ENCODE measurements around the gene TRRAP. TPM values are rescaled to one million over a fixed set of nuclear protein-coding genes. Genes with fewer than 3 reads are reported as not detected.

TRRAP gene
- total RNA-seq, 4 donors from 2014 or later = 46.4 to 69.4 (median 53.0) TPM

DNA sequence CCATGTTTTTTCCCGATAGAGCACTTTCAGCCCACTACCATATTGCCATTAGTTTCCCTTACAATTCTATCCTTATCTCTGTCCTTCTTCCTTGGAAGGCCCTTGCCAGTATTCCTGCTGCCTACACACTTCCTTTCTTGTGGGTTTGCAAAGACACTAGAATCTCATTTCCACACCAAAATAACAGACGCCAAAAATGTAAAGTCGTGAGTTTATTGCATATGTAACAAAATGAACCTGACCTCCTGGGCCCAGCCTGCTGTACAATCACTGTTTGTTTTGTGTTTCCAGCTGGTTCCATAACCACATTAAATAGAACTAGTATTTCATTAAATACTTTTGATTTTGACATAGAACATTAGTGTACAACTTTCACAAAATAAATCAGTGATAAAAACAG, 148.9 kb downstream of the TRRAP start:
- H3K4me3 ChIP-seq (ENCODE audit: low read depth, poor library complexity, severe bottlenecking) = no peak overlapping the region
- DNase-seq (ENCODE audit: low spot score in 2 of 2) = peak in 1 of 2 donors; percentile 17
- intact Hi-C loops (cut with DNase I; ENCODE audit: low total_unique reads) = no loop called here
- 80 to 84% methylated on average over 3 of the region's 3 CpGs for WGBS, 2 donors
- TF ChIP-seq POLR2A (IDR thresholded peaks at IDR 0.05) (no peak), CTCF (IDR thresholded peaks at IDR 0.05) (no peak)

- no peak overlapping the region for H3K4me3 ChIP-seq (ENCODE audit: low read depth, poor library complexity, severe bottlenecking)
- intact Hi-C loops (cut with DNase I; ENCODE audit: low total_unique reads) = no loop called here
- no peak for TF ChIP-seq POLR2A (IDR thresholded peaks at IDR 0.05)
- no peak for TF ChIP-seq CTCF (IDR thresholded peaks at IDR 0.05)
- DNase-seq (ENCODE audit: low spot score in 2 of 2) = peak in 1 of 2 donors; percentile 70
- WGBS, 2 donors = 94 to 95% methylated on average over 19 to 20 of the region's 20 CpGs
These were observed 149.5 kb downstream of the TRRAP start for GRCh38 chr7:99027841-99028240.

- intact Hi-C loops (cut with DNase I; ENCODE audit: low total_unique reads) = no loop called here
- TF ChIP-seq CTCF (IDR thresholded peaks at IDR 0.05) (no peak), POLR2A (IDR thresholded peaks at IDR 0.05) (no peak)
- WGBS, 2 donors = 93 to 94% methylated on average over 27 of the region's 27 CpGs
- peak in 1 of 2 donors; percentile 75 for DNase-seq (ENCODE audit: low spot score in 2 of 2)
- no peak overlapping the region for H3K4me3 ChIP-seq (ENCODE audit: low read depth, poor library complexity, severe bottlenecking)
These were observed 150.1 kb downstream of the TRRAP start for GRCh38 chr7:99028261-99028973.

DNA sequence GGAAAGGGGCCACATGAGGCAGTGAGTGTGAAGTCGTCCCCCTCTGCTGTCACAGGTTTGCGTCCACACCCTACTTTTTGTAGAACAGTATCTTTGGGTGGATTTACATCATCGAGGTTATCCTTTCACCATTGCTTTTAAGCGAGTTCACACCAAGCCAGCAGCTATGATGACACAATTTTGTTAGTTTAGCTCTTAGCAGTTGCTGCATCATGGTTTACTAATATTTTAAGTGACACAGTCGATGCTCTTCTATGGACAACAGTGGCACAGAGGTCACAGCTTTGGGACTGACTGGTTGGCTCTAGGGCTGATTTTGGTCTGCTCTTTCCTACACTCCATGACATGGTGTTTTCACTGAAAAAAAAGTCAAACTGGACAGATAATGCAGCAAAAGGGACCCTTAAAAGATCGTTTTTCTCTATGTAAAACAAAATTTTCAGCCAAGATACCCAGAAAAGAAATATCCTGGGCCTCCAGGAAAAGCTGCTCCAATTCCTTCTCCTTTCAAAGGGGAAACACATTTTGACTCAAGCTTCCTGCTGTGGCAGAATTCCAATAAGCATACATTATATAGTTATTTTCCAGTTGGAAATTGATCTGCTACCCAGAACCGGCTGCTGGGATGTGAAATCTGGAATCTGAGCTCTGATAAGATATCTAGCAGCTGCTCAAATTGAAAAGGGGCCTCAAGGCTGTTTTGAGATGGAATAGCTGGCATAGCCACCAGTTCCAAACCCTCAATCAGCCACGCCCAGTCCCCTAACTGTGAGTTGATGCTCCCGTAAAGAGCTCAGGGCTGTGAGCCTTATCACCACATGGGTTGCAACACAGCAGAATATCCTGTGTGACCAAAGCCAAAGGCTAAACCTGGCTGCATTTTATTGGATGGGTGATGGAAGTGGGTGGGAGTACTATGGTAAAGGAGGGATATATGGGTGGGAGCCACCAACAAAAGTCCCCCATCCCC, 151.4 kb downstream of the TRRAP start:
- intact Hi-C loops (cut with DNase I; ENCODE audit: low total_unique reads) = no loop called here
- WGBS, 2 donors = 84 to 88% methylated on average over 9 of the region's 9 CpGs
- H3K4me3 ChIP-seq (ENCODE audit: low read depth, poor library complexity, severe bottlenecking) = no peak overlapping the region
- DNase-seq (ENCODE audit: low spot score in 2 of 2) = peak in 1 of 2 donors; percentile 49
- no peak for TF ChIP-seq CTCF (IDR thresholded peaks at IDR 0.05)
- no peak for TF ChIP-seq POLR2A (IDR thresholded peaks at IDR 0.05)

GRCh38 chr7:99030457-99030856, 152.1 kb downstream of the TRRAP start:
- no peak for DNase-seq (ENCODE audit: low spot score in 2 of 2)
- intact Hi-C loops (cut with DNase I; ENCODE audit: low total_unique reads) = no loop called here
- 91 to 94% methylated on average over 6 of the region's 6 CpGs for WGBS, 2 donors
- no peak for TF ChIP-seq CTCF (IDR thresholded peaks at IDR 0.05)
- TF ChIP-seq POLR2A (IDR thresholded peaks at IDR 0.05) = no peak
- H3K4me3 ChIP-seq (ENCODE audit: low read depth, poor library complexity, severe bottlenecking) = no peak overlapping the region
